Panc1 (cell line): ENCODE data around the gene CFAP20DC.

ENCODE experiments used
- POLR2AphosphoS5 ChIP-seq: IDR thresholded peaks from 2 replicates; pipeline ENCODE4 v1.6.1; 2012; ENCODE audit warnings: mild to moderate bottlenecking, low read depth, low read length, moderate library complexity
- SIN3A ChIP-seq: IDR thresholded peaks from 2 replicates; pipeline ENCODE4 v1.6.1; 2012; ENCODE audit warnings: low read depth, mild to moderate bottlenecking, low read length, moderate library complexity, borderline replicate concordance; ENCODE audit not compliant: insufficient read depth
- TCF7L2 ChIP-seq: IDR thresholded peaks from 2 replicates; pipeline ENCODE4 v1.6.1; 2011; ENCODE audit warnings: mild to moderate bottlenecking, low read depth, low read length, inconsistent platforms
- TF ChIP-seq, protein P1 (sequence below): fragments of 450-650 bp; IDR thresholded peaks from 2 replicates; pipeline ENCODE4 v1.5.1; 2017; ENCODE audit warnings: mild to moderate bottlenecking

DNA sequence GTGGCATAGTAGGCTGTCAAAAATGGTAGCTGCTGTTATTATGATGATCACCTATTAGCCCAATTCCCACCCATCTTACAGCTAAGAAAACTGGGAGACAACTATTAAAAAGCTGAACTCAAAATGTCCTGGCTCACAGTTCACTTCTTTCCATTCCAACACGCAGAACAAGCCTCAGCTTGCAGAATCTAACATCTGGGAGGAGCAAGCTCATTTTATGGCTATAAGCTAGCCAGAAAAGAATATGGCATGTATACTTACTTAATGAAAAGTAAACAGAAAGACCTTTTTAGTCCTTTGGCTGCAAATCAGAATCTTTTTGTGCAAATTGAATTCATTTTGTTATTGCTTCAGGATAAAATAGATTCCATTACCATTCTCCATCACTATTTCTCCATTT is 34.8 kb upstream of the CFAP20DC start:
- no peak for TF ChIP-seq POLR2AphosphoS5
- TF ChIP-seq, protein P1, sequence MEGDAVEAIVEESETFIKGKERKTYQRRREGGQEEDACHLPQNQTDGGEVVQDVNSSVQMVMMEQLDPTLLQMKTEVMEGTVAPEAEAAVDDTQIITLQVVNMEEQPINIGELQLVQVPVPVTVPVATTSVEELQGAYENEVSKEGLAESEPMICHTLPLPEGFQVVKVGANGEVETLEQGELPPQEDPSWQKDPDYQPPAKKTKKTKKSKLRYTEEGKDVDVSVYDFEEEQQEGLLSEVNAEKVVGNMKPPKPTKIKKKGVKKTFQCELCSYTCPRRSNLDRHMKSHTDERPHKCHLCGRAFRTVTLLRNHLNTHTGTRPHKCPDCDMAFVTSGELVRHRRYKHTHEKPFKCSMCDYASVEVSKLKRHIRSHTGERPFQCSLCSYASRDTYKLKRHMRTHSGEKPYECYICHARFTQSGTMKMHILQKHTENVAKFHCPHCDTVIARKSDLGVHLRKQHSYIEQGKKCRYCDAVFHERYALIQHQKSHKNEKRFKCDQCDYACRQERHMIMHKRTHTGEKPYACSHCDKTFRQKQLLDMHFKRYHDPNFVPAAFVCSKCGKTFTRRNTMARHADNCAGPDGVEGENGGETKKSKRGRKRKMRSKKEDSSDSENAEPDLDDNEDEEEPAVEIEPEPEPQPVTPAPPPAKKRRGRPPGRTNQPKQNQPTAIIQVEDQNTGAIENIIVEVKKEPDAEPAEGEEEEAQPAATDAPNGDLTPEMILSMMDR = no peak
- no peak for TF ChIP-seq TCF7L2
- no peak for TF ChIP-seq SIN3A
